Heart left ventricle (tissue), 16 donors: Measurements from ENCODE around the gene PARD3B. TPM values are rescaled to one million over a fixed set of nuclear protein-coding genes. Genes with fewer than 3 reads are reported as not detected.

Experiments
- ATAC-seq, 4 donors: fragments of 200-7000 bp; cut with Tn5 transposase; one replicate each; pipeline ENCODE4 v1.9.1; 2020 to 2022; ENCODE audit warnings: moderate library complexity in 4 of 4, mild to moderate bottlenecking in 3 of 4, moderate number of reproducible peaks in 1 of 4
- DNase-seq, 5 donors: peaks; one replicate each; pipeline ENCODE4 v3.0.0-alpha.2; 2020
- H3K27ac ChIP-seq, 12 donors: fragments of 200-600 bp; sonication (generic) in 4 of 12; one replicate each; pipeline versions ENCODE4 v1.5.0 to v1.8.0; 2016 to 2022; ENCODE audit warnings: mild to moderate bottlenecking in 2 of 12
- H3K27me3 ChIP-seq, 9 donors: fragments of 200-600 bp; sonication (generic) in 2 of 9; one replicate each; pipeline versions ENCODE4 v1.5.1 to v1.8.0; 2016 to 2022; ENCODE audit warnings: mild to moderate bottlenecking in 3 of 9
- H3K36me3 ChIP-seq, 9 donors: fragments of 200-600 bp; sonication (generic) in 2 of 9; one replicate each; pipeline versions ENCODE4 v1.5.0 to v1.8.0; 2018 to 2022; ENCODE audit warnings: mild to moderate bottlenecking in 2 of 9
- H3K4me1 ChIP-seq, 12 donors: fragments of 200-600 bp; sonication (generic) in 4 of 12; one replicate each; pipeline versions ENCODE4 v1.5.0 to v1.8.0; 2016 to 2022; ENCODE audit warnings: mild to moderate bottlenecking in 3 of 12
- H3K4me3 ChIP-seq, 12 donors: fragments of 200-600 bp; sonication (generic) in 4 of 12; one replicate each; pipeline versions ENCODE4 v1.5.0 to v1.8.0; 2017 to 2022; ENCODE audit warnings: mild to moderate bottlenecking in 9 of 12, moderate library complexity in 4 of 12
- H3K9me3 ChIP-seq, 12 donors: fragments of 200-600 bp; sonication (generic) in 4 of 12; one replicate each; pipeline versions ENCODE4 v1.5.0 to v1.8.0; 2016 to 2022; ENCODE audit warnings: mild to moderate bottlenecking in 1 of 12
- CTCF ChIP-seq, 12 donors: fragments of 200-600 bp; sonication (generic) in 4 of 12; IDR thresholded peaks; one replicate each; pipeline versions ENCODE4 v1.5.0 to v1.8.0; 2018 to 2022; ENCODE audit warnings: antibody characterized with exemption in 12 of 12, mild to moderate bottlenecking in 5 of 12
- POLR2A ChIP-seq, 2 donors: fragments of 450-650 bp; IDR thresholded peaks; one replicate each; pipeline ENCODE4 v1.6.1; 2017; ENCODE audit warnings: antibody characterized with exemption in 2 of 2, mild to moderate bottlenecking in 2 of 2, moderate library complexity in 2 of 2
- WGBS, 4 donors: extraction: QIAGEN DNeasy Blood & Tissue Kit in 2 of 4; methylation state at CpG; one replicate each; pipeline versions ENCODE4 v1.1.5 to v1.1.7; 2013 to 2018; 5-methylcytosine and 5-hydroxymethylcytosine counted together
- intact Hi-C, 10 donors: fragments of 100-400 bp; cut with DNase I; formaldehyde crosslinking; loops; one replicate each; pipeline versions ENCODE4 v1.11.1 to v1.14.2; 2022
- polyA plus RNA-seq, 2 donors: library from polyadenylated mRNA; stranded (reverse); fragments of 200-250 nt; gene quantifications; one replicate each; pipeline ENCODE4 v1.2.3, GENCODE V29; 2013
- total RNA-seq, 9 donors: library from RNA; depleted of rRNA in 2 of 9; stranded (reverse); fragments of >200 nt in 2 of 9; fragmentation: NEBNext Ultra II Directional in 3 of 9; extraction: Animal tissue kit (Norgen Biotek cat#: 25700) in 3 of 9; gene quantifications; one replicate each; pipeline versions ENCODE4 v1.1.0 to v1.2.4, GENCODE V29; 2016 to 2023
- donor health status: ischemic (EF 13 %, LVEDD 7.1; RV severe dilation, severe dysfunction).
- donor health status: healthy with polysubstance abuse.
- donor health status: DM: no; HTN: yes; CAD: no.
- donor health status: DM: no; HTN: no; CAD: no.
- donor health status: ischemic (EF 25% LVEDD 6.9; RV normal size, moderate dysfunction).
- donor health status: ischemic (EF 25% LVEDD 5.7; RV mildly dilated, moderate dysfunction).
- donor health status: healthy.
- donor health status: DM: yes; HTN: yes; CAD: no.
- donor health status: ischemic (EF 35%, LVEDD 5.7; RV mildly dilated, moderate dysfunction).
- donor health status: nonischemic (EF 11% LVEDD 7.7; RV severe dilation, severe dysfunction).
- donor health status: DM: yes; HTN: yes; CAD: no.
- donor health status: PGD.
- donor health status: ischemic (EF 29% LVEDD 5.4; RV normal size, mild dysfunction).
- donor health status: nonischemic (EF 23%, LVEDD 6.1; RV moderate dilation, normal function).

Gene PARD3B
- total and polyA plus RNA-seq, 11 donors, result 0.71 to 15.1 (median 6.2) TPM

GRCh38 chr2:205590759-205591158 is 1045.5 kb downstream of the PARD3B start:
- H3K27me3 ChIP-seq, result no peaks in the 10 kb centered on the region
- H3K9me3 ChIP-seq, result no peaks in the 10 kb centered on the region
- H3K27ac ChIP-seq, result no peak overlapping the region
- peaks cover 0 to 11% (median 0%) of the 10 kb centered on the region in 12 donors for H3K4me1 ChIP-seq
- H3K4me3 ChIP-seq, result no peak overlapping the region
- DNase-seq, result no peak
- no peaks in the 10 kb centered on the region for H3K36me3 ChIP-seq
- intact Hi-C loops, result no loop called here
- 43 to 69% (median 61%) methylated on average over 2 of the region's 2 CpGs for WGBS, 4 donors
- ATAC-seq, result no peak
- no peak for TF ChIP-seq CTCF (IDR thresholded peaks at IDR 0.05)
- TF ChIP-seq POLR2A (IDR thresholded peaks at IDR 0.05), result no peak

GRCh38 chr2:205593891-205594290 is 1048.6 kb downstream of the PARD3B start:
- ATAC-seq, result peak; percentile 55 to 92 (median 87)
- 38 to 57% (median 44%) methylated on average over 4 of the region's 4 CpGs for WGBS, 4 donors
- Histone ChIP-seq H3K4me3 (no peak overlapping the region), H3K4me1 (peaks cover 0 to 11% (median 0%) of the 10 kb centered on the region in 12 donors), H3K36me3 (no peaks in the 10 kb centered on the region), H3K27me3 (no peaks in the 10 kb centered on the region), H3K9me3 (peaks cover 0 to 6% (median 0%) of the 10 kb centered on the region in 12 donors), H3K27ac (peak overlapping the region in 1 of 12 donors; percentile 23)
- intact Hi-C loops, result no loop called here
- no peak for TF ChIP-seq POLR2A (IDR thresholded peaks at IDR 0.05)
- no peak for TF ChIP-seq CTCF (IDR thresholded peaks at IDR 0.05)
- peak in 4 of 5 donors; percentile 22 to 60 (median 29) for DNase-seq

GRCh38 chr2:205596581-205596980 is 1051.3 kb downstream of the PARD3B start:
- Histone ChIP-seq H3K4me1 (peaks cover 0 to 11% (median 0%) of the 10 kb centered on the region in 12 donors), H3K27ac (no peak overlapping the region), H3K27me3 (no peaks in the 10 kb centered on the region), H3K4me3 (no peak overlapping the region), H3K36me3 (no peaks in the 10 kb centered on the region), H3K9me3 (peaks cover 0 to 19% (median 0%) of the 10 kb centered on the region in 12 donors)
- WGBS, 4 donors, result 89 to 98% (median 94%) methylated on average over 2 of the region's 2 CpGs
- no peak for DNase-seq
- no peak for TF ChIP-seq CTCF (IDR thresholded peaks at IDR 0.05)
- no peak for TF ChIP-seq POLR2A (IDR thresholded peaks at IDR 0.05)
- ATAC-seq, result no peak
- intact Hi-C loops, result loop anchor here in 1 of 10 donors (1.0 kb wide), 1 partner anchor 8 kb away; no protein-coding TSS in a partner anchor

GRCh38 chr2:205605638-205606304 is 1060.5 kb downstream of the PARD3B start:
- no peaks in the 10 kb centered on the region for H3K36me3 ChIP-seq
- ATAC-seq (no peak), DNase-seq (no peak)
- peaks cover 0 to 4% (median 0%) of the 10 kb centered on the region in 9 donors for H3K27me3 ChIP-seq
- TF ChIP-seq POLR2A (IDR thresholded peaks at IDR 0.05), result no peak
- TF ChIP-seq CTCF (IDR thresholded peaks at IDR 0.05), result no peak
- H3K4me3 ChIP-seq, result no peak overlapping the region
- no peaks in the 10 kb centered on the region for H3K4me1 ChIP-seq
- intact Hi-C loops, result no loop called here
- no peak overlapping the region for H3K27ac ChIP-seq
- H3K9me3 ChIP-seq, result peaks cover 0 to 35% (median 5%) of the 10 kb centered on the region in 12 donors
- WGBS, 4 donors, result 86 to 91% (median 90%) methylated on average over 7 to 11 of the region's 11 CpGs
